ENCODE measurements around the gene EVX2. TPM values are rescaled to one million over a fixed set of nuclear protein-coding genes. Genes with fewer than 3 reads are reported as not detected.

The EVX2 gene
- total and polyA plus RNA-seq, 2 of the 13 experiments (the other 11 are each of a cell fraction or from before 2014, with no cell fraction given), result not detected

- 0 out of 3 replicates have a peak, but pooled peaks have one; percentile 23 for TF ChIP-seq MXI1 (IDR thresholded peaks at IDR 0.05; ENCODE audit: borderline replicate concordance, low read depth, low read length)
- peak; percentile 40; the same call in 1 of the 2 replicates for TF ChIP-seq NFAT5 (CRISPR knock-in tag; IDR thresholded peaks at IDR 0.05)
- TF ChIP-seq POGZ (CRISPR knock-in tag; IDR thresholded peaks at IDR 0.05), result no peak; the same call in none of the 2 replicates
- peak; percentile 31; the same call in 1 of the 2 replicates for TF ChIP-seq ZNF350 (CRISPR knock-in tag; IDR thresholded peaks at IDR 0.05; ENCODE audit: borderline replicate concordance, low read depth)
- TF ChIP-seq KDM2A (CRISPR knock-in tag; IDR thresholded peaks at IDR 0.05; ENCODE audit: borderline replicate concordance, low read depth), result peak; percentile 88
- no peak for TF ChIP-seq GTF3A (CRISPR knock-in tag; conservative IDR thresholded peaks at IDR 0.05)
- peak; percentile 39 for TF ChIP-seq ATF7-NPFF (CRISPR knock-in tag; IDR thresholded peaks at IDR 0.05; ENCODE audit: low read depth)
- 0 out of 2 replicates have a peak, but pooled peaks have one; percentile 33 for TF ChIP-seq YEATS2 (CRISPR knock-in tag; IDR thresholded peaks at IDR 0.05; ENCODE audit: borderline replicate concordance)
- peak; percentile 79; the same call in 1 of the 2 replicates for TF ChIP-seq MAF1 (CRISPR knock-in tag; IDR thresholded peaks at IDR 0.05; ENCODE audit: borderline replicate concordance)
- TF ChIP-seq PTBP1 (IDR thresholded peaks at IDR 0.05; ENCODE audit: low read depth, low read length, poor library complexity, severe bottlenecking), result no peak
- no peak for TF ChIP-seq KDM6A (CRISPR knock-in tag; IDR thresholded peaks at IDR 0.05; ENCODE audit: low read depth)
- TF ChIP-seq ZNF772 (CRISPR knock-in tag; IDR thresholded peaks at IDR 0.05), result 0 out of 2 replicates have a peak, but pooled peaks have one; percentile 30
- no peak for TF ChIP-seq TFDP2 (CRISPR knock-in tag; IDR thresholded peaks at IDR 0.05)
- peak; percentile 56; the same call in 1 of the 2 replicates for TF ChIP-seq RXRB (CRISPR knock-in tag; IDR thresholded peaks at IDR 0.05; ENCODE audit: borderline replicate concordance)
- TF ChIP-seq NCOR1 (IDR thresholded peaks at IDR 0.05; ENCODE audit: borderline replicate concordance, low read length), result no peak
- no peak for TF ChIP-seq ZNF737 (CRISPR knock-in tag; IDR thresholded peaks at IDR 0.05; ENCODE audit: borderline replicate concordance)
- no peak for TF ChIP-seq ZBTB10 (CRISPR knock-in tag; IDR thresholded peaks at IDR 0.05; ENCODE audit: borderline replicate concordance)
- TF ChIP-seq ZKSCAN8 (CRISPR knock-in tag; IDR thresholded peaks at IDR 0.05; ENCODE audit: borderline replicate concordance), result no peak
- peak; percentile 58 for TF ChIP-seq PHF8 (CRISPR knock-in tag; IDR thresholded peaks at IDR 0.05)
Measured at GRCh38 chr2:176088048-176088936, 4.5 kb upstream of the EVX2 start (continued).

All from HepG2 (cell line).